Superior temporal gyrus (tissue), 1 donor: ENCODE results near the gene SH2D1B.

Experiments
- DNase-seq: peaks from one replicate; pipeline ENCODE4 v3.0.0-alpha.2; 2016; ENCODE audit errors: extremely low spot score

The SH2D1B gene

DNA sequence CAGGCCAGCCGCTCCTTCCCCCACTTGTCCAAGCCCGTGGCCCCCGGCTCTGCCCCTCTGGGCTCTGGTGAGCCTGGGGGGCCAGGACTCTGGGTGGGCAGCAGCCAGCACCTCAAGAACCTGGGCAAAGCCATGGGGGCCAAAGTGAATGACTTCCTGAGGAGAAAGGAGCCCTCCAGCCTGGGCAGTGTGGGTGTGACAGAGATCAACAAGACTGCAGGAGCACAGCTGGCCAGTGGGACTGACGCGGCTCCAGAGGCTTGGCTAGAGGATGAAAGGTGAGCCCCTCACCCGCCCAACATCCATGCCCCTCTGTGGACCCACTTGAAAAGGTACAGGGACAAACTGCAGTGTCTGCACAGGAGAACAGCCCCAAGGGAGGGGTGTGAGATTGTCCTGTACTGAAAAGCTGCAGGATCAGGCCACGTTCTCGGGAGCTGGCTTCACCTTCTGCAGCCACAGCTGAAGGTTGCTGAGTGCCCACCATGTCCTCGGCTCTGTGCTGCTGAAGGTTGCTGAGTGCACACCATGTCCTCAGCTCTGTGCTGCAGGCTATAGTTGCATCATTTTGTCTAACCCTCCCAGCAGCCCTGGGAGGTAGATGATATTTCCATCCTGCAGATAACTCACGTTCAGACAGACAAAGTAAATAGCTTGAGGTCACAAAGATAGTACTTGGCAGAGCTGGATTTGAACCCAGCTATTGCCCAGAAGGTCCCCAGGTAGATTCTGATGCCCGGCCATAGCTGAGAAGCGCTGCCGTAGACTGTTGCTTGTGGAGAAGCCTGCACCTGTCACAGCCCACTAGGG is 29.8 kb downstream of the SH2D1B start:
- DNase-seq = no peak

DNA sequence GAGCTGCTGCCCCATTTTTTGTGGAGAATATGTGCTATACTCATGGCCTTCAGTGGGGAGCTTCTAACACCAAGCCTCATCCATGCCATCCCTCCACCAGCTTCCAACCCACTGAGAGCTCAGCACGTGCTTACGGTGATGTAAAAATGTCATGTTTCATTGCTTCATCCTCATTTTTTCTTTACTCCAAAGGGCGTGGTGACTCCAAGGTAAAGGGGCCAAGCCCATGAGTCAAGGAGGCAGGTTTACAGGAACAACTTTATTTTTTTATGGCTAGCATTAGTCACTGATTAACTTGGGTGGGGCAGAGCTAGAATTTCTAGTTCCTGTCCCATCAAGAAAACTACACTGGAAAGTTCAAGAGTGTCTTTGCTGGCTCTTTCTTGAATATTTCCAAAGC is 30.6 kb downstream of the SH2D1B start, which contains the start of gene C1orf226:
Gene C1orf226, plus strand, starts transcription at position 346 of the 400 bp plus-strand sequence. CDS start 174 bp downstream, outside the sequence.
- no peak for DNase-seq

DNA sequence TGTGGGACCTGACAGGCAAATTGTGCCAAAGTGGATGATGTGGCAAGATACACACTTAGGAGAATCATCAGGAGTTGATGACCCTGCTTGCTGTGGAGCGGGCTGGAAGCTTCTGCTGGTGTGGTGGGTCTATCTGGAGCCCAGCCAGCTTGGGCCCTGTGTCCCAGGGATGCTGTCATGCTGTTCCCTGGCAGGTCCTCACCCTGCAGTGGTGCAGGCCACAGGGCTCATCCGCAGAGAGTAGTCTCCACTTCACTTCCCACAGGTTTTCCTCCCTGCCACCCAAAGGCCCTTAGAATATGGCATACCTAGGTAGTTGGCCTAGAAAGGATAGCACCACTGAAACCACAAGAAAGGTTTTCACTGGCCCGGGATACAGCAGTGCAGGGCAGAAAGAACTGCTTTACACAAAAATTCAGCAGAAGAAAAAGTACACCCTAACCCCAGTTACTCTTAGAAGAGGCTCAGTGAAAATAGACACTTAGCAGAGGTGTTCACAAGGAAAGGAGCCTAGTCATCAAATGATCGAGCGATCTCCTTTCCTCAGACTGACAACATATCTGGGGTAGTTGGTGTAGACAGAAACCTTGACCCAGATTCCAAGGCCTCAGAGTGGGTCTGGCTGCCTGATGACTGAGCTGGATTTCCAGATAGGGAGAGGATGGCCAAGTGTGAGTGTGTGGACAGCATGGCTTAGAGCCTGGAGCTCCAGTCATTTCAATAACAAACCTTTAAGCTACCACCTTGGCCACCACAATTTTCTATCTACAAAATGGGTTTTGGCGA is 31.7 kb downstream of the SH2D1B start:
- no peak for DNase-seq

DNA sequence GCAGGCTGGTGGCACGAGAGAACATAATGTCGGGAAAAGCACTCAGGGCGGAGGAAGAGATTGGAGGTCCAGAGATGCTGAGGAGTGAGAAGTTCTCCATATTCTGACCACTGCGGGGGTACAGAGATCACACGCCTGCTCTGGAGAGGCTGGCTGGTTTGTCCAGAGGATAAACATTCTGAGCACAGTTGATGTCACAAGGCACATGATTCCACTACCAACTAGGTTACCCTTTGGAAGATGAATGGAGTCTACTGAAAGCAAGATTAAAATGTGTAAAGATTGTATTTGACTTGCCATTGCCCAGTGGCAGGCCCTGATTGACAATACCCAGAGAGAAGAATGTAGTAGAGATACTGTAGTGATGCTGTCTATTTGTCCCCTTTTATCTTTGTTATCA is 35.2 kb downstream of the SH2D1B start, which contains the start of gene SPATA46:
Gene SPATA46, minus strand, starts transcription at position 164 of the 400 bp plus-strand sequence. Its CDS starts 64 bp downstream, at position 100.
- no peak for DNase-seq

DNA sequence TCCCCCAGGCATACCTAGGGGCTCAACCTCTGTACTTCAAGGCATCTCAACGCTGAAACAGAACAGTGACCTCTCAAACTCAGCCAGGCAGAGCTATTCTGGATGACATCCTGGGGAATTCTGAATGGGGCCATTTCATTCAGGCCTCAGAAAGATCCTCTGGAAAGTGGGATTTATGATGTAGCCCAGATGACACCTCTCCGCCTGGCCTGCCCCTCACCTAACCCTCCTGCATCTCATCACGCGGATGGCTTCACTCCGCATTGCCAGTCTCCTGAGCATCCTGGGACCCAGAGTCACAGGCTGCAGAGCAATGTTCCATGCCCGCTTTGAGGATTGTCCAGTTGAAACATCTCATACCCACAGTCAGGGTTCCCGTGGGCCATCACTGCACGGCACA is 36.5 kb downstream of the SH2D1B start:
- DNase-seq = no peak

DNA sequence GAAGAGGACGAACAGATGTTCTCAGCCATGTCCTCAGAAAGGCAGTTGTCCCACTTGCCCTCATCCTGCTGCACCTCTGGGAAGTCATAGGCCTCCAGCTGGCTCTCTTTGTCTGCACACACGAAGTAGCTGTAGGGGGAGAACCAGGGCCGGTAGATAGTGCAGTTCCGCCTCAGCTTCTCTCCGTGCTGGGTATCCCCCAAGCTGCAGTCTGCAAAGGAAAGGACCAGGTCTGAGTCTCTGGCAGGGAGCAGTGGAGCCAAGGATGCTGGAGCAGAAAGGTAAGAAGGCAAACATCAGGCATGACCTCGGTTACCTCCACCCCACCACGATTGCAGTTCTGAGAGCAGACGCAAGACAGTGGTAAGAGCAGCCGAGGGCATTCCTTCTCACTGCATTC is 37.5 kb downstream of the SH2D1B start:
- DNase-seq = no peak

DNA sequence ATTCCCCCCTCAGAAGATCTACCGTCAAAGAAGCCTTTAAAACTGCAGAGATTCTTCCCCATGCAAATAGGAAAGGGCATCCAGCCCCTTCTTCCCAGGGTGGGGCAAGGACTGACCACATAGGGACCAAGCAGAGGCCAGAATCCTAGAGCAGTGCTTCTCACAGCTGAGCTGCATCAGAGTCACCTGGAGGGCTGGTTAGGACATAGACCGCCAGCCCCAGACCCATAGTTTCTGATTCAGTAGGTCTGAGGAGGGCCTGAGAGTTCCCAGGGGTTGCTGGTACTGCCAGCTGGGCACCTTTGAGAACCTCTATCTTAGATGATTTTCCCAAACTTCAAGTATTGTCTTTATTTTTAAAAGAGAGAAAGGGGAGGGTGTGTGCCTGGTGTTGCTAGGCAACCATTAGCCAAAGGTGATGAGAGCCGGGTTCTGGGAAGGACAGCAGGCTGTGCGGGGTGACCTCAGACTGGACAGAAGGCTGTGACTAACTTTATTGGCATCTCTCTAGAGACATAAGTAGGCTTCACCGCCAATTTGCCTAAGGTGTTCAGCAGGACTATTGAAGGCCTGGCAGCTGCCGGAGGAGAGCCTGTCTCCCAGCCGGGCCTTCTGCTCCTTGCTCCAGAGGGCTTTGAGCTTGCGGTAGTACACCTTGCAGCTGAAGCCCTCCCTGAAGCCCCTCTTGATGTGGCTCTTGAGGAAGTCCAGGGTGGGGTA is 38.2 kb downstream of the SH2D1B start:
- DNase-seq = no peak

DNA sequence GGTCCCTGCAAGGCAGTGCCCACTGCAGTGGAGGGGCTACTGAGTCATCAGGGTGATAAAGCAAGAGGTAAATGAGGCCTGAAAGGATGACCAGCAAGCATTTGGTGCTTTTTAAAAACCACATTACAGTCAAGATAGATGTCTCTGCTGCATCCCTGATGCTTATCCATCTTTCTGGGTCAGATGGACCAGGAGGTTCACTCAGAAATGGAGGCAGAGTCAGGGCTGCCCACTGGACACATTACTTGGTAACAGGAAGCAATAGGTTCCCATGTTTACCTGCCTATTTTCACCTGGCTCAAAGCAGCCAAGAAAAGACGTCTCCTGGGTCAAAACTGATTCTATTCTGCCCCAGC is 38.9 kb downstream of the SH2D1B start:
- DNase-seq = no peak

DNA sequence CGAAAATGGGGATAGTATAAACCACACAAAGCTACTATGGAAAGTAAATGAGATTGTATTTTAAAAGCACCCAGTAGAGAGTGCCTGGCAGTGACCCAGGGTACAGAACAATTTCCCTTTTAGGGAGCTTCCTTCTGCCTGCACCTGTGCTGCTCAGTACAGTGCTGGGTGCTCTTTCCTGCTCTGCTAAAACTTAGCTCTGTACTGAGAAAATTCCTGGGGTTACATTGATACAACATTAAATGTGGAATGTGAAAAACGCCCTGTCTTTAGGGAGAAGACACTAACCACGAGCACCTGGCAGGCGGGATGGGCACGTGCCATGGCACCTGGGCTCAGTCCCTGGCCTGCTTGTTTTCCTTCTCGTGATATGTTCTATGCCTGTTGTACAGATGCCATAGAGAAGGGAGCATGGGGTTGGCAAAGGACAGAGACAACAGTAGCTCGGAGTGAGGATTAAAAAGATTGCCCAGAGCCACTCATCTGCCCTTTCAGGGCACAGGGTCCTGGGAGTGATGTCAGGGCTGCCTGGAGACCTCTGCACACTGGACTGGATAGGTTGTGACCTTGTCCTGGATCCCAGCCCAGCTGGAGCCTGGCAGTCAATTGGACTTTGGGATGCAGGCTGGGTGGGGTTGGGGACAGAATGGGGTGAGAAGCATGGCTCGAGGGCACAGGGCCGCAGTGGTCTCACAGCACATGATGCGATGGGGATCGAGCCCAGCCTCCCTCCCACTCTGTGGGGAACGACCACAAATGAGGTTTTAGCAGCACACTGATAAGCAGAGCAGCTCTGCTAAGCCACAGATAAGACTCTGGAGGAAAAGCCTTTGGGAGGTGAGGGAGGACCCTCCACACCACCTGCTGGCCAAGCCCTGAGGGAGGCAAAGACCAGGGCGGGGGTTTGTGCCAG is 39.5 kb downstream of the SH2D1B start:
- no peak for DNase-seq

DNA sequence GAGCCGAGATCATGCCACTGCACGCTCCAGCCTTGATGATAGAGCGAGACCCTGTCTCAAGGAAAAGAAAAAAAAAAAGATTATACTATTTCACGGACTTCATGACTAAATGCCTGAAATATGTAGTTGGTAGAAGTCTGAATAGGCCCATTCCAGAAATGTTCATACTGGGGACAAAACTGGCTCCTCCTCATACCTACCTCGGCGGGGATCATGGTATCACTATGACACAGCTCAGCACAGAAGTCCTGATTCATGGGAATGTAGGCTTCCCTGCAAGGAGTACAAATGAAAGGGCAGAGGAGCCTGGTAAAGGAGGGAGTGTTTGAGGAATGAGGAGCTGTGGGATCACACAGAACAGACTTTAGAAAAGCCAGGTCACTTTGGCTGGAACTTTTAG is 40.3 kb downstream of the SH2D1B start:
- no peak for DNase-seq

DNA sequence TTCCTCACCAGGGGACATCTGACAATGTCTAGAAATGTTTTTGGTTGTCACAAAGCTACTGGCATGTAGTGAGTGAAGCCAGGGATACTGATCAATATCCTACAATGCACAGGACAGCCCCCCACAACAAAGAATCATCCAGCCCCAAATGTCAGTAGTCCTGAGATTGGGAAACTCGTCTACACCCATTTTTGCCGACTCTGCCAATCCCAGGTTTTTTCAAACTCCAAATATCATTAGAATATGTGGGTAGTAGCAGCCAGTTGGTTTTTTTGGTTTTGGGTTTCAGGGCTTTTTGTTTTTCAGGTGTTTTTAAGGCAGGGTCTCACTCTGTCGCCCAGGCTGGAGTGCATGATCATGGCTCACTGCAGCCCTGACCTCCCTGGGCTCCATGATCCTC is 41.2 kb downstream of the SH2D1B start:
- DNase-seq = no peak

DNA sequence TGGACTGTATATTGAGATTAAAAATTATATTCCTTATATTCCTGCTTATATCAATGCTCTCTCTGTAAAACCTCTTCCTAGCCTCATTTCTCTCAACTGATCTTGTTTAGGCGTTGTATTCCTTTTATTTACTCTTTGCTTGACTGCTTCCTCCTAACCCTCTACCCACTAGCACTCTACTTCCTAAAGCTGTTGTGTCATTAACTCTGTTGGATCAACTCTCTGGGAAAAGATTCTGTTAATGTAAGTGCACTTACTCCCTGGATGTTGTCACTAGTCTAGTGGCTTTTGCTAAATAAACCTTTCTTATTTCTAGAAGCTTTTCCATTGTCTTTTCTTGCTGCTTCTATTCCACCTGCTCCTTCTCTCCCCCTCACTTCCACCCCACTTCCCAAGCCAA is 41.8 kb downstream of the SH2D1B start:
- DNase-seq = no peak

DNA sequence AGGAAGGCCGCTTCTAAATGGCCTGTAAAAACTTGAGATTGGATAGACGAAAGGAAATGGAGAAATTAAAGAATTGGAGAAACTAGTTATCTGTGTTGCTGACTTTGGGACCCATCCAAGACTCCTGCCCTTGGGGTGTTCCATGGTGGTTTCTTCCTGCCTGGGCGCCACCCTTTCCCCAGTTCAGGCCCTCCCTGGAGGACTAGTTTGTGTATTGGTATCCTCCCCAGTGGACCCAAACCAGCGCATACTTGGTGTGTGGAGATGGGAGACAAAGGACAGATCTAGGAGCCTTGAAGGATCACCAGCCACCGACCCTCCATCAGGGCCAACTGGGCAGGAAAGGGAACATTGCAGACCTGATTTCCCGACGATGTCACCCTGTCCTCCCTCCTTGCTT is 42.4 kb downstream of the SH2D1B start:
- no peak for DNase-seq

DNA sequence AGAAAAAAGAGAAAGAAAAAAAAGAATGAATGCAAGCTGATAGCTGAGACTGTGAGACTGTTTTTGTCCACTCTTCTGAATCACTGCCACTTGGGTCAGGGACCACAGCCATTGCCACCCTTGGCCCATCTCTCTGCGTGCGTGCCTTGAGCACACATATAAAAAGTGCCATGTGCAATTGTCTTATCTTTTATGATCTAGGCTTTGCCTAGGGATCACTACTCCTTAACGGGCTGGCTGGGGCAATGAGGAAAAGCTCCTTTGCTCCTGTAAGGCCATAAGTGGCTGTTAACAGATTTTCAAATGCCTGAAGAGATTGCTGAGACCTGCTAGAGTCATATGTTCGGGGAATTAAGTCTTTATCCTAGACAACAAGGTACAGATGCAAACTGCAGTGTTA is 43.5 kb downstream of the SH2D1B start:
- DNase-seq = no peak

DNA sequence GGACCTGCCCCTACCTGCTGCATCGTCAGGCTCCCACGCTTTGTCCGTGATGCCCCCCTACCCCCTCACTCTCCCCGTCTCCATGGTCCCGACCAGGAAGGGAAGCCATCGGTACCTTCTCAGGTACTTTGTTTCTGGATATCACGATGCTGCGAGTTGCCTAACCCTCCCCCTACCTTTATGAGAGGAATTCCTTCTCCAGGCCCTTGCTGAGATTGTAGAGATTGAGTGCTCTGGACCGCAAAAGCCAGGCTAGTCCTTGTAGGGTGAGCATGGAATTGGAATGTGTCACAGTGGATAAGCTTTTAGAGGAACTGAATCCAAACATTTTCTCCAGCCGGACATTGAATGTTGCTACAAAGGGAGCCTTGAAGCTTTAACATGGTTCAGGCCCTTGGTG is 44.2 kb downstream of the SH2D1B start:
- DNase-seq = no peak

DNA sequence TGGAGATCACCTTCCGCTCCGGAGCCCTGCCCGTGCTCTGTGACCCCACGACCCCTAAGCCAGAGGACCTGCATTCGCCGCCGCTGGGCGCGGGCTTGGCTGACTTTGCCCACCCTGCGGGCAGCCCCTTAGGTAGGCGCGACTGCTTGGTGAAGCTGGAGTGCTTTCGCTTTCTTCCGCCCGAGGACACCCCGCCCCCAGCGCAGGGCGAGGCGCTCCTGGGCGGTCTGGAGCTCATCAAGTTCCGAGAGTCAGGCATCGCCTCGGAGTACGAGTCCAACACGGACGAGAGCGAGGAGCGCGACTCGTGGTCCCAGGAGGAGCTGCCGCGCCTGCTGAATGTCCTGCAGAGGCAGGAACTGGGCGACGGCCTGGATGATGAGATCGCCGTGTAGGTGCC is 44.9 kb downstream of the SH2D1B start:
- no peak for DNase-seq

DNA sequence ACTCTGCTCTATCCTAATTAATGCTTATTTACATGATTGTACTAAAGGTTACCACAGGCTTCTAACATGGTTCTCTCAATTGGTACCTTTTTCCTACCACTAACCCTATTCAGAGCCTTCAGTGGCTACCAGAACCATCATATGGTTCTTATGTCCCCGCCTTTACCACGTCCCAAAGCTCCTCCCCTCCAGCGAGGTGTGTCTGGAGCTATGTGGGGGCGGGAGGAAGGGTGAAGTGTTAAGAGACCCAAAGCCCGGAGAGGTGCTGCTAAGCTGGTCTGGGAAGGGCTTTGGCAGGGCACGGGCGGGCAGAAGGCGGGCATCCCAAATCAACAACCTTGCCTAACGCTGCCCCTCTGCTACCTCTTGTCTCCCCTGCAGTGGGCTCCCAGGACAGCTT is 45.3 kb downstream of the SH2D1B start:
- no peak for DNase-seq

DNA sequence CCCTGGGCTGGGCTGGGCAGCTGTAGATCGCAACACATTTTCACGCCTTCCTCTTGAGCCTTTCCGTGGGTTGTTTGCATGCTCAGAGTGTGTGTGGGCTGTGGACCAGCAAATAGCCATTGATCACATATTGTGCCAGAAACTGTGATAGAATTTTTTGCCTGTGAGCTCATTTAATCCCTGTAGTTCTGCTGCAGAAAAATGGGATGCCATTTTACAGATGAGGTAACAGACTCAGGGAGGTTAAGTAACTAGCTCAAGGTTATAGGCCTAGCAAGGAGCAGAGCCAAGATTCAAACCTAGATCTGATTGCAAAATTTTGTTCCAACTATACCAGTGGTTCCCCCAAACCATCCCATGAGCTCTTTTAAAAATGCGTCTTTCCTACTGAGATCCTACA is 45.8 kb downstream of the SH2D1B start:
- DNase-seq = no peak

DNA sequence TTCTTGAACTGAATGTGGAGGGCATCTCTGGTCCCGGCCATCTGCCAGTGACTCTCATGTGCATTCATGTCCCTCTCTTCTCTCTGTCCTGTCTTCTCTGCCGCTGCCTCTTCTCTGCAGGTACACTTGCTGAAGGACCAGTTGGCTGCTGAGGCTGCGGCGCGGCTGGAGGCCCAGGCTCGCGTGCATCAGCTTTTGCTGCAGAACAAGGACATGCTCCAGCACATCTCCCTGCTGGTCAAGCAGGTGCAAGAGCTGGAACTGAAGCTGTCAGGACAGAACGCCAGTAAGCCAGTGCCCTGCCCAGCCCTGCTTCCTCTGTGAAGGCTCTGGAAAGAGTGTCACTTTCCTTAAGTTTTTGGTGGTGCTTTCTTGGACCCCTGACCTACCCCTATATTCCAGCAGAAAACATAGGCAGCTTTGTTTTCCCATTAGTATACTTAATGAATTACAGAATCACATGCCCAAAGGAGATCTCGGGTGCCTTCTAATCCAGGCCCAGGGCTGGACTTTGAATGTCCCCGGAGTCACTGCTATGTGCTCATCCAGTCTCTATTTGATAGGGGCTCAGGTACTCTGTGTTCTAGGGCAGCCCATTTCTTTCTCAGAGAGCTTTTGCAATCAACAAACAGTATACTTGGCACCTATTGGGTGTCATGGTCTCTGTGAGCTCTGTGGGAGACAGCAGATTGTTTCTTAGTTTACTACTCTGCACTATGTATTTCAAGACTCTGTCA is 46.5 kb downstream of the SH2D1B start:
- no peak for DNase-seq

DNA sequence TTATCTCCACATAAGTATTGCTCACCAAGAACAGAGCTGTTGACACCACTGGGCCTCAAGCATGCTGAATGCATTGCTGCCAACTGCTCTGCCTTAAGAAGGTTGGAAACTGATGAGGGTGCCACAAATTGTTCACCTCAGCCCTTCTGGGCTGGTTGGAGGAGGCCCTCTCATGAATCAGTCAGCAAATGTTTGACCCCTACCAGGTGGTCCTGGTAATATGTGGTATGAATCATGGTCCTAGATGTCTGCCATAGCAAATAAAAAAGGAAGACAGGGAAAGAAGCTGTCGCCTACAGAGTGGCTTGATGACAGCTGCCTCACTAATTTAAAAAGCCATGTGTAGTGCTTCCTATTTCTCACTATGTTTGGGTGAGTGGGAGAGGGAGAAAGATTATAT is 47.4 kb downstream of the SH2D1B start:
- no peak for DNase-seq

DNA sequence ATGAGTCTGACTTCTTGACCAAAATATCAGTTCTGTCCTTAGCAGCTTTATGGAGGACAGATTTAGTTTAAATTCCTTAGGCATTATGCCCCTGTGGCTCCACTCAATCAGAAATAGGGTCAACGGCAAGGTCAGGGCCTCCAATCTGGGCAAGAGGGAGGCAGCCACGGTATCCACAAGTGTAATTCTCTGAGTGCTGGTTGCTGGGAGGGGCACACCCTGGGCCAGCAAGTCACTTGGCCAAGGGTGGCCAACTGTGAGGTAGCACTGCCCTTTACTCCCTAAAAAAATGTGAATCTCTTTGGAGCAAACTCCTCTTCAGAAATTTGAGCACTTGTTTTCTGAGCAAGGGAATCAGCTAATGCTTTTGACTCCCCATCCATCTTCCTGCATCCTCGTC is 48.1 kb downstream of the SH2D1B start:
- no peak for DNase-seq
